IPS DF 6.9 (cell line): Measurements from ENCODE around the gene RNF214.
"Not testable (repeated sequence)": the region's sequence is repeated elsewhere in the genome, so short reads cannot be mapped to it uniquely, and the experiment has no call there.

Source experiments
- DNase-seq: peaks from one replicate; pipeline ENCODE4 v3.0.0-alpha.2; 2013; ENCODE audit warnings: low read depth, low spot score
- H3K27ac ChIP-seq: one replicate; pipeline ENCODE4 v1.5.1; 2013; ENCODE audit warnings: low read length, control low read depth
- H3K27me3 ChIP-seq: 2 replicates; pipeline ENCODE4 v1.6.1; 2013; ENCODE audit warnings: mild to moderate bottlenecking, low read length; ENCODE audit not compliant: control insufficient read depth, insufficient read depth
- H3K36me3 ChIP-seq: 2 replicates; pipeline ENCODE4 v1.6.1; 2013; ENCODE audit warnings: low read length; ENCODE audit not compliant: control insufficient read depth, insufficient read depth
- H3K4me1 ChIP-seq: 2 replicates; pipeline ENCODE4 v1.6.1; 2013; ENCODE audit warnings: low read length; ENCODE audit not compliant: control insufficient read depth, insufficient read depth
- H3K4me3 ChIP-seq: 2 replicates; pipeline ENCODE4 v1.5.1; 2013; ENCODE audit warnings: mild to moderate bottlenecking, low read length
- H3K9me3 ChIP-seq: 2 replicates; pipeline ENCODE4 v1.6.1; 2013; ENCODE audit warnings: low read length, inconsistent platforms; ENCODE audit not compliant: control insufficient read depth, insufficient read depth
- WGBS: extraction: QIAGEN DNeasy Blood & Tissue Kit; methylation state at CpG from one replicate; pipeline ENCODE4 v1.1.7; 2013; ENCODE audit warnings: mixed read lengths, missing lambda C conversion rate; ENCODE audit not compliant: insufficient read length, insufficient coverage; 5-methylcytosine and 5-hydroxymethylcytosine counted together

The RNF214 gene

DNA sequence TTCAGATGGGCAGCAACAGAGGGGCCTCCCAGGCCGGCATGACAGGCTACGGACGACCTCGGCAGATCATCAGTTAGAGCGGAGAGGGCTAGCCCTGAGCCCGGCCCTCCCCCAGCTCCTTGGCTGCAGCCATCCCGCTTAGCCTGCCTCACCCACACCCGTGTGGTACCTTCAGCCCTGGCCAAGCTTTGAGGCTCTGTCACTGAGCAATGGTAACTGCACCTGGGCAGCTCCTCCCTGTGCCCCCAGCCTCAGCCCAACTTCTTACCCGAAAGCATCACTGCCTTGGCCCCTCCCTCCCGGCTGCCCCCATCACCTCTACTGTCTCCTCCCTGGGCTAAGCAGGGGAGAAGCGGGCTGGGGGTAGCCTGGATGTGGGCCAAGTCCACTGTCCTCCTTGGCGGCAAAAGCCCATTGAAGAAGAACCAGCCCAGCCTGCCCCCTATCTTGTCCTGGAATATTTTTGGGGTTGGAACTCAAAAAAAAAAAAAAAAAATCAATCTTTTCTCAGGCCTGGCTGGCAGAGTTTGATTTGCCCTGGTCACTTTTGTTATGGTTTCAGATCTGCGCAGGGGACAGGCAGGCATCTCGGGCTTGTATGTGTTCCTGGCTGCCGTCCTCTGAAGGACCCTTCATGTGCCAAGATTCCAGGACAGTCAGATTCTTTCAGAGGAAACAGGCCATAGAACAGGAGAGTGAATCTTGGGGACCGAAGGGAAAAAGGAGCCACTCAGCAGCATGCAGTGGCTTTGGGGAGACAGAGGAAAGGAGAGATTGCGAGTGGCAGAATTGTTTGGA lies 28.0 kb upstream of the RNF214 start:
- Histone ChIP-seq H3K27ac (no peak overlapping the region), H3K36me3 (peaks cover 5% of the 10 kb centered on the region; the same call in 1 of the 2 replicates), H3K9me3 (no peaks in the 10 kb centered on the region), H3K4me1 (0 out of 2 replicates have a peak, but pooled peaks cover 1% of the 10 kb centered on the region), H3K27me3 (no peaks in the 10 kb centered on the region), H3K4me3 (no peak overlapping the region)
- 100% methylated on average over 1 of the region's 17 CpGs for WGBS
- DNase-seq, result no peak

GRCh38 chr11:117205211-117205818 lies 27.2 kb upstream of the RNF214 start:
- Histone ChIP-seq H3K27me3 (no peaks in the 10 kb centered on the region), H3K27ac (no peak overlapping the region), H3K4me1 (no peaks in the 10 kb centered on the region), H3K4me3 (no peak overlapping the region), H3K9me3 (no peaks in the 10 kb centered on the region), H3K36me3 (peaks cover 5% of the 10 kb centered on the region; the same call in 1 of the 2 replicates)
- DNase-seq, result no peak
- WGBS, result no CpG with 5 or more reads among the region's 11 CpGs

DNA sequence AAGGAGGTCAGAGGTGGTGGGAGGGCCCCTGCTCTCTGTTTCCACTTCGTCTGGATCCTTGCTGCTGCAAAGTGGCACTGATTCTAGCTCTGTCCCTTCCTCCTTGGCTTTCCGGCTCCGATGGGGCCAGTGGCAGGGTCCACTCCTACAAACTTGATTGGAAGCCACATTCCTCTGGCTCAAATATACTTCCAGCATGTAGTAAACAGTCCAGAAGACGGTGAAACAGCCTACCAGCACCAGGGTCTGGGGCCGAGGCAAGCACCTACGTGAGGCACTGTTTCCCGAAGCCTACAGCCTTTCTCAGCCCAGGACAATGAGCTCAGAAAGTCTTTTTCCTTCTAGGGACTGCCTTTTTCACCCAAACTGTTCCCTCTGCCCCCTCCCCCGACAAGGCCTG lies 26.4 kb upstream of the RNF214 start:
- H3K36me3 ChIP-seq, H3K27me3 ChIP-seq, DNase-seq, H3K27ac ChIP-seq, H3K4me1 ChIP-seq, H3K4me3 ChIP-seq, H3K9me3 ChIP-seq: not testable (repeated sequence)
- WGBS, result no CpG with 5 or more reads among the region's 8 CpGs

GRCh38 chr11:117206859-117207258 lies 25.6 kb upstream of the RNF214 start:
- H3K4me1 ChIP-seq, H3K36me3 ChIP-seq, H3K9me3 ChIP-seq, DNase-seq, H3K27ac ChIP-seq, H3K4me3 ChIP-seq, H3K27me3 ChIP-seq: not testable (repeated sequence)
- WGBS, result no CpG with 5 or more reads among the region's 11 CpGs

DNA sequence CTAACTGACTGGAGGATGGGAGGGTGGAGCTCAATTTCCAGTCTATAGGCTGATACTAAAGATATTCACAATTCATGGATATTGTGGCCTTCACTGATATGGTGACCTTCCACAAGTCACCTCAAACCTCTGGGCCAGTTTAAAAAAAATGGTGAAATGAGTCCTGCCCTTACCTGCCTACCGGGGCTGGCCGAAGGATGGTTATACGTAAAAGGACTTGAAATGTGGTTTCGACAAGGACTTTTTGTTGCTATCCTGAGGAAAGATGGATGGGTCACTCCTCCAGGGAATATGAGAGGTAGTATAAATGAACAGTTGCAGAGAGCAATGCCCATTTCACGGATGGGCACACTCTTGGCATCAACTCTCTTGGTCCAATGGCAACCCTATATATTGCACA lies 25.0 kb upstream of the RNF214 start:
- not testable (repeated sequence) for H3K36me3 ChIP-seq, H3K4me1 ChIP-seq, H3K27me3 ChIP-seq, H3K27ac ChIP-seq, H3K4me3 ChIP-seq, DNase-seq, H3K9me3 ChIP-seq
- WGBS, result no CpG with 5 or more reads among the region's 5 CpGs

DNA sequence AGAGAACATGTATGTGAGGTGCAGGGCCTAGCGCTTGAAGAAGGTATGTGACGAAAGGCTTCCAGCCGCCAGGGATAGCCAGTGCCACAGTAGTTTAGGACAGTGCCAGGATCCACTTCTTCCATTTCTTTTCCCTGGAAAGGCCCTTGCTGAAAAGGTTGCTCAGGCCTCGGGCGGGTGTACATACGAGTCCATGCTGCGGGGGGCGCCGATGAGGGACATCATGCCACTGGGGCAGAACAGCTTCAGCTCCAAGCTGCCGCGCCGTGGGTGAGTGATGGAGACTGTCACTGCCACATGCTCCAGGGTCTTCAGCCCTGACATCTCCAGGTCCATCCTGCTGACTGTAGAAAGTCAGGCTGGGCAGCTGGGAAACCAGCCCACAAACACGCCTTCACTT lies 23.8 kb upstream of the RNF214 start:
- no CpG with 5 or more reads among the region's 13 CpGs for WGBS
- not testable (repeated sequence) for H3K36me3 ChIP-seq, H3K27ac ChIP-seq, H3K27me3 ChIP-seq, H3K9me3 ChIP-seq, H3K4me1 ChIP-seq, DNase-seq, H3K4me3 ChIP-seq

- no CpG with 5 or more reads among the region's 8 CpGs for WGBS
- H3K36me3 ChIP-seq, DNase-seq, H3K4me3 ChIP-seq, H3K27ac ChIP-seq, H3K27me3 ChIP-seq, H3K9me3 ChIP-seq, H3K4me1 ChIP-seq: not testable (repeated sequence)
Observed at GRCh38 chr11:117209351-117210125, 22.9 kb upstream of the RNF214 start.

- no peaks in the 10 kb centered on the region for H3K4me1 ChIP-seq
- no peak overlapping the region for H3K4me3 ChIP-seq
- H3K27me3 ChIP-seq, result no peaks in the 10 kb centered on the region
- WGBS, result no CpG with 5 or more reads among the region's 3 CpGs
- no peak overlapping the region for H3K27ac ChIP-seq
- peaks cover 3% of the 10 kb centered on the region; the same call in 1 of the 2 replicates for H3K36me3 ChIP-seq
- H3K9me3 ChIP-seq, result no peaks in the 10 kb centered on the region
- no peak for DNase-seq
Observed at GRCh38 chr11:117210620-117211019, 21.9 kb upstream of the RNF214 start.

DNA sequence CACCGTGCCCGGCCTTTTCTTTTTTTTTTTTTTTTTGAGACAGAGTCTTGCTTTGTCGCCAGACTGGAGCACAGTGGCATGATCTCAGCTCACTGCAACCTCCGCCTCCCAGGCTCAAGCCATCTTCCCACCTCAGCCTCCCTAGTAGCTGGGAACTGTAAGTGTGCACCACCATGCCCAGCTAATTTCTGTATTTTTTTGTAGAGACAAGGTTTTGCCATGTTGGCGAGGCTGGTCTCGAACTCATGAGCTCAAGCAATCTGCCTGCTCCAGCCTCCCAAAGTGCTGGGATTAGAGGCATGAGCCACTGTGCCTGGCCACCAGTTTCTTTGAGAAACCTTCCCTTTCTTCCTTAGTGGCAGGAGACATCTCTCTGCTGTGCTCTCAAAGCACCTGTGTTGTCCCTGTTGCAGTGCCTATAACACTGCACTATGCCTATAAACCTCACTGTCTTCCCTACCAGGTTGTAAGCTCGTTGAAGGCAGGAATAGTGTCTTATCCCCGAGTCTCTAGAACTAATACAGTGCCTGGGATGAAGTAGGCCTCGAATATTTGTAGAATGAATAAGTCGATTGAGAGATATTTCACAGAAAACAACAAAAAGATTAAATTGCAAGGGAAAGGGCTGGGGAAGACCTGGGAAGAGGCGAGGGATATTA lies 19.6 kb upstream of the RNF214 start:
- Histone ChIP-seq H3K36me3 (no peaks in the 10 kb centered on the region), H3K27me3 (no peaks in the 10 kb centered on the region), H3K9me3 (no peaks in the 10 kb centered on the region), H3K4me3 (no peak overlapping the region), H3K27ac (no peak overlapping the region), H3K4me1 (no peaks in the 10 kb centered on the region)
- no CpG with 5 or more reads among the region's 11 CpGs for WGBS
- no peak for DNase-seq

GRCh38 chr11:117214404-117215110 lies 17.9 kb upstream of the RNF214 start:
- Histone ChIP-seq H3K36me3 (peaks cover 12% of the 10 kb centered on the region; the same call in 1 of the 2 replicates), H3K9me3 (no peaks in the 10 kb centered on the region), H3K27me3 (no peaks in the 10 kb centered on the region), H3K4me3 (no peak overlapping the region), H3K4me1 (no peaks in the 10 kb centered on the region), H3K27ac (no peak overlapping the region)
- no peak for DNase-seq
- WGBS, result no CpG with 5 or more reads among the region's 7 CpGs
